GM19324 (cell line): ENCODE results near the gene GASK1A.
A peak's percentile ranks its signal among the peaks of the same experiment; 100 is the strongest.

Experiments used
- ATAC-seq: cut with Tn5 transposase; IDR thresholded peaks from one replicate; pipeline ENCODE4 v1.9.1; 2021; ENCODE audit warnings: mild to moderate bottlenecking, moderate library complexity; ENCODE audit not compliant: unreplicated experiment, low FRiP score

GASK1A gene

GRCh38 chr3:43105596-43106292 is 126.6 kb downstream of the GASK1A start, which contains the start of gene POMGNT2:
Gene POMGNT2, minus strand, starts transcription at chr3:43106079. Its CDS starts 24,648 bp downstream, at chr3:43081431.
- peak; percentile 95 for ATAC-seq

- no peak for ATAC-seq
Observed at GRCh38 chr3:43106293-43106628, 127.2 kb downstream of the GASK1A start.
